Measurements from ENCODE around the gene KIF4A.

Gene KIF4A

GRCh38 chrX:70434914-70435586 lies 145.1 kb downstream of the KIF4A start:
- H3K27ac ChIP-seq = no peak overlapping the region
- TF ChIP-seq CTCF (IDR thresholded peaks at IDR 0.05) = no peak
- no peak for TF ChIP-seq ZFX (IDR thresholded peaks at IDR 0.05; ENCODE audit: borderline replicate concordance)

- TF ChIP-seq ZFX (IDR thresholded peaks at IDR 0.05; ENCODE audit: borderline replicate concordance) (no peak), CTCF (IDR thresholded peaks at IDR 0.05) (no peak)
- H3K27ac ChIP-seq = no peak overlapping the region
Measured at GRCh38 chrX:70436343-70436742, 146.4 kb downstream of the KIF4A start.

GRCh38 chrX:70437011-70437410 lies 147.1 kb downstream of the KIF4A start:
- no peak overlapping the region for H3K27ac ChIP-seq
- TF ChIP-seq CTCF (IDR thresholded peaks at IDR 0.05) (no peak), ZFX (IDR thresholded peaks at IDR 0.05; ENCODE audit: borderline replicate concordance) (no peak)

- no peak overlapping the region for H3K27ac ChIP-seq
- no peak for TF ChIP-seq ZFX (IDR thresholded peaks at IDR 0.05; ENCODE audit: borderline replicate concordance)
- no peak for TF ChIP-seq CTCF (IDR thresholded peaks at IDR 0.05)
Measured at GRCh38 chrX:70437921-70438665, 148.2 kb downstream of the KIF4A start.

- TF ChIP-seq ZFX (IDR thresholded peaks at IDR 0.05; ENCODE audit: borderline replicate concordance) (no peak), CTCF (IDR thresholded peaks at IDR 0.05) (no peak)
- no peak overlapping the region for H3K27ac ChIP-seq
Measured at GRCh38 chrX:70439016-70439415, 149.1 kb downstream of the KIF4A start.

GRCh38 chrX:70442224-70442623 lies 152.3 kb downstream of the KIF4A start:
- TF ChIP-seq CTCF (IDR thresholded peaks at IDR 0.05) (no peak), ZFX (IDR thresholded peaks at IDR 0.05; ENCODE audit: borderline replicate concordance) (no peak)
- no peak overlapping the region for H3K27ac ChIP-seq

GRCh38 chrX:70444326-70444945 lies 154.5 kb downstream of the KIF4A start, which contains the start of gene DLG3:
Gene DLG3 (plus strand): TSS chrX:70444835. CDS start chrX:70445202, 367 bp downstream.
- H3K27ac ChIP-seq = no peak within 1 kb of the TSS
- no peak for TF ChIP-seq ZFX (IDR thresholded peaks at IDR 0.05; ENCODE audit: borderline replicate concordance)
- TF ChIP-seq CTCF (IDR thresholded peaks at IDR 0.05) = no peak

Measured in 22Rv1 (cell line).